Hematopoietic multipotent progenitor cell treated with erythropoietin and hydrocortisone succinate and interleukin-3 and kit ligand, for 6 days (in vitro differentiated cells): ENCODE data around the gene AK9.

Source experiments
- DNase-seq: peaks from one replicate; pipeline ENCODE4 v3.0.0-alpha.2; 2015

The AK9 gene

DNA sequence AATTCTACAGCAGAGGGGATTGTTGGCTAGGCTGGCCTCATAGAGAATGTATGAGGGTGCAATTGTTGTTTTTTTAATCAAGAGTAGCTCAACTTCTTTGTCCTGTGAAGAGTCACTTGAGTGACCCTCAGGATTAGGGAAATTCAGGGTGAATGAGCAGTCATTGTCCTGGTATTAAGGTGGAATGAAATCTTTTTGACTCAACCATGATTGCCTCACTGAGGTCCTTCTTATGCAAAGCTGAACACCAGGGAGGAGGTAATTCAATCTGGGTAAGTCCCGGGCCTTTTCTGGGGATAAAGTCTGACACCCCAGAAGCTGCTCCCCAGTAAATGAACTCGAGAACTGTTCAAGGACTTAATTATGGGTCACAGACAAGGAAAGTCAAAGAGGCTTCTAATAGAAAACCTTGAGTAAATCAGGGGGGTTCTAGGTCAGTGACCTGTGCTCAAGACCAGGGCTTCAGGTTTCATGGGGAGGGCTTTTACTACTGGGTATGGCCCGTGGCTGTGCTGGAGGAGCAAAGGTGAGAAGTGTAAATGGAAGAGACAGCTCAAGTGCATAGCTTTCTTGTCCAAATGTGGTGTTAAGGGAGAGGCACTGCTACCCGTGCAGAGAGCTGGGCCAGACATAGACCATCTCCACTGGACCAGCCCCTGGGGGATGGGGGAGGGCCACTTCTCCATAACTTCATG lies 182.7 kb downstream of the AK9 start:
- no peak for DNase-seq

DNA sequence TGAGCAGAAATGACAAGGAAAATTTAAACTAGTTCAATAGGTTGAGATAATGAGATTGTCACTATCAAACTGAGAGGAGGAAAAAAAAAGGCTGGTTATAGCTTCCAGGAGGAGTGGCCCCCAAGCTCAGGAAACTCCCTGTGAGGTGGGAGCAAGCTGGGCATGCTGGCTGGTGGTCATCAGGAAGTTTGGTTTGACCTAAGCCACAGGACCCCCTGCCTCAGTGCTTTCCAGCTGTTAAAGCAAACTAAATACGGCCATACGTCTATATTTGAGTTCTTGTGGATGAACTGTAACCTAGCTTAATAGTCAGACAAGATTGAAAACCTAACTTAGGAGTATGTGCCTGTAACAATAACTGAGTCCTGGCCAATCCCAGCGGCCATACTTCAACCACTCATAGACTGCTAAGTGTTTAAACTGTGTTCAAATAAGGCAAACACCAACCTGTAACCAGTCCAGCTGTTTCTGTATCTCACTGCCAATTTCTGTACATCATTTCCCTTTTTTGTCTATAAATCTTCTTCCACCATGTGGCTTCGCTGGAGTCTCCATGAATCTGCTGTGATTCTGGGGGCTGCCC lies 183.4 kb downstream of the AK9 start:
- DNase-seq: no peak

DNA sequence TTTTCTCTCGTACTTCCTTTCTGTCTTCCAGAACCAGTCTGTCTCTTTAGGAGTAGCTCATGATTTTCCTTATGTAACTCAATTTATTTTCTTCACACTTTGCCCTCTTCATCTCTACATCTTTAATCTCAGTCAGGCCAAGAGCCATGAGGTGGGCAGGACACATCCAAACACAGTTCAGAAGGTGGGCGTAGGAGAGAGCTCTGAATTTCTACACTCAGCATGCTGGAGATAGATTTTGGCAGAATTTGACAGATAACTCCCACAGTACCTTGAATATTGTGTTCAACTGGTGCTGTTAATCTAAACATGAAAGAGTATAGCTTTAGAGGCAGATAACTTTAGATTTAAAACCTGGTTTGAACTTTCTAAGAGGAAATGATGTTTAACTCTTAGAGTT lies 184.2 kb downstream of the AK9 start:
- DNase-seq: no peak

DNA sequence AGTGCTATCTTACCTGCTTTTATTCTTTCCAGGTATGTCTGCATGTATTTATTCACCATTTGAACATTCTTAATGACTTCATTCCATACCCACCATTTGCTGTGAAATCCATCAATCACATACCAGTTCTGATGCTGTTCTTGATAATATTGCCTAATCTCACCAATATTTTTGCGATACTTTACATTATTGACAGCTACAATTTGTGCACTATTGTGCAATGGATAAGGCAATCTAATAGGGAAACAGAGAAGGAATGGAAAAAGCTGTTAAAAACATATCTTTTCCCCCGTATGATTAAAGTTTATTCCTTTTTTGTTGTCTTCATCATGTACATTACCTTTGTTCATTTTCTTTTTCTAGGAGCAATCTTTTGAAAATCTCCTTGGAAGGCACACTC lies 184.7 kb downstream of the AK9 start:
- no peak for DNase-seq

DNA sequence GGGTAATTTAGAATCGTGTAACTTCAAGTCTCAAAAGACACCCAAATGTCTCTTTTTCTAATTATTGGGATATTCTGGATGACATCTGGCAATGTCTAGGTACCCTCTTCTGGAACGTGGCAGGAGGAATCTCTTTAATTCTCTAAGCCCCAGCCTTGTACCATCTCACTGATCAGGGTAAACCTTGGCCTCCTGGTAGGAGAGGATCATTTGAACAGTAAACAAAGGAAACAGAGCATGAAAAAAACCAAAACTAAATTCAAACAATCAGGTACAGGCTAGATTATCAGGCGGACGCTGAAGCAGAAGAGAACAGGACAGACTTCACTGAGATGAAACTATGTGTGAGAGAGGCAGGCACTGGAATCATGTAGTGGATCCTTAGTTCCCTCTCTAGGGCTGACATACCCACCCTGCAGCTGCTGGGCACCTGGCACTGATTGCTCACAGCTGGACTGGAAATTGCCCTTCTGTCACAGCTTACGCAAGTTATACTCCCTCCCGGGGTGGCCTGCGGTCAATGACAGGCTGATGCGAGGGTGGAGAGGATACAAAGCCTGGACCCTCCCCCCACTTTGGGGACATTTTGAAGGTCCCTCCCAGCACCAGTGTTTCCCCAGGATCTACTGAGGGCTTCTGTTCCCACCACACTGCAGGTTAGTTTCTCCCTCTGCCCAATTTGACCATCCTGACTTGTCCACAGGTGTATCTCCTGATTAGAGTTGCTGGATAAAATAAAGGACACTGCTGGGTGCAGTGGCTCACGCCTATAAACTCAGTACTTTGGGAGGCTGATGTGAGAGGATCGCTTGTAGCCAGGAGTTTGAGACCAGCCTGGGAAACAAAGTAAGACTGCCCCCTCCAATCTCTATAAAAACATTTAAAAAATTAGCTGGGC lies 187.4 kb downstream of the AK9 start:
- DNase-seq: no peak

DNA sequence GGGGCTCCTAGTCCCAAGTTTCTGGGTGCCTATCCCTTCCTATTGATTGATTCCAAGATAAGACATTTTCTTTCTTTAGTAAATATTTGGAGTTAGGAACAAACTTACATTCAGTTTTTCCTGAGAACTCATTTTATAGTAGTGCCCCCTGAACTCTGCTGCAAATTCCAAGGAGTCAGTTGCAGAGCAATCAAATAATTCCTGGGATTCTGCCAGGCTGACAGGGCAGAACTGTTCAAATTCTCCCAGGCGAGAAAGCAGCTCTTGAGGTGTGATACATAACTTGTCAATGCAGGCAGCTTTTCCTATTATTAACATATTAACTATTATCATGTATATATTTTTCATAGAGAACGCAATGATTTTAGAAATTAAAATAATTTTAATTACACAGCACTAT lies 192.1 kb downstream of the AK9 start:
- DNase-seq: no peak

DNA sequence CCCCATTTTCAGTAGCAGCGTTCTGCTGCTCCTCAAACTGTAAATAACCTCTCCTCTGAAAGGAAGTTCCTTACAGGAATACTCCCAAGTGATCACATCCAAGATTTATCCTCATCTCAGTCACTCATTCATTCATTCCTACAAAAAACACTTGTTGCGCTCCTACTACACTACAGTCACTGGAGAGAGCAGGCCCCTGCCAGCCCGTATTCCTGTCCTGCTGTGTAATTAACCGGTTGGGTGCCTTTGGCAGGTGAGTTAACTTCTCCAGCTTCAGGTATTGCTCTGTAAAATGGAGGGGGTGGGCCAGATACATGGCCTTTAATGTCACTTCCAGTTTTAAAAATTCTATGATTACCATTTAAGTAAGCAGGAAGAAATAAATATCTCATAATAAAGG lies 192.9 kb downstream of the AK9 start:
- DNase-seq: no peak

DNA sequence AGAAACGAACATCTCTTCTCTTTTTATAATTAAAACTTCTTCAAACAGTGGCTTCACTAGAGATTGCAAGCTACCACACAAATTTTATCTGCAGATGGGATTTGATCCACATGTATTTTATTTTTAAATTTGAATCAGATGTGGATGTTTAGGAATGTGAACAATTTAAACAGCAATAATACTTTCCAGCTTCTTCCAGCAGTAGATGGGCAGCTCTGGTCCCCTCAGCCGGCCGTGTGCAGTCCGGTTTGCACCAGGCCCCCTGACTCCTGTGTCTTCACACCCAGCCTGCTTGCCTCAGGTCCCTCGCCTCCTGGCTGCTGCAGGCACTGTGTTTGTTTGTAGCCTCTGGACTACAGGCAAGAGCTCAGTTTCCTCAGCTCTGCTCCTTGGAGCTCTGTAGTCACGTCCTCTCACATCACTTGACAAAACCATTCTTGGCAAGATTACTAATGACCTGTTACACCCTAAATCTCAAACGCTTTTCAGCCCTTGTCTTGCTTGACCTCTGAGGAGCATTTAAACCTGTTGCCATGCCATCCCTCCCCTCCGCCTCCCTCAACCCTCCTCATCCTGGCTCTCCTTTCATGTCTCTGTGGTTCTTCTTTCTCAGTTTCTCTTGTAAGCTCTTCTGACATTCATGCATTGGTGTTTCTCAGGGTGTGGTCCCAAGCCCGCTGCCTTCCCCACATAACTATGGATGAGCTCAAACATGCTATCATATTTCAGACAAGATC lies 194.8 kb downstream of the AK9 start:
- DNase-seq: no peak

DNA sequence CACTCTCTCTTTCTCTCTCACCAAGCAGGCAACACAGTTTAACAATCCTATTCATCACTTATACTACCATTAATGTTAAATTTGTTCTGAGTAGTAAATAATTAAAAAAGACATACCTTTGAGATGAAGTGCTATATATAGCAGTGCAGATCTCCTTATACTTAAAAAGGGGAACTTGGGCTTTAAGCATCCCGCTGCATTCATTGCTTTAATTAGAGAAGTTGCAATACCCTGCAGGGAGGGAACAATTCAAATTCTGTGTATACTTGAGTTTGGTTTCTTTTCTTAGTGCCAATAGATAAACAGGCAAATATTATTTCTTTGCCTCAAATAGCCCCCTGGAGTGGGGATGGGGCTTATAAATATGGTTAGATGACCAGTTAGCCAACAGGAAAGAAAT lies 197.1 kb downstream of the AK9 start:
- peak; percentile 56 for DNase-seq

DNA sequence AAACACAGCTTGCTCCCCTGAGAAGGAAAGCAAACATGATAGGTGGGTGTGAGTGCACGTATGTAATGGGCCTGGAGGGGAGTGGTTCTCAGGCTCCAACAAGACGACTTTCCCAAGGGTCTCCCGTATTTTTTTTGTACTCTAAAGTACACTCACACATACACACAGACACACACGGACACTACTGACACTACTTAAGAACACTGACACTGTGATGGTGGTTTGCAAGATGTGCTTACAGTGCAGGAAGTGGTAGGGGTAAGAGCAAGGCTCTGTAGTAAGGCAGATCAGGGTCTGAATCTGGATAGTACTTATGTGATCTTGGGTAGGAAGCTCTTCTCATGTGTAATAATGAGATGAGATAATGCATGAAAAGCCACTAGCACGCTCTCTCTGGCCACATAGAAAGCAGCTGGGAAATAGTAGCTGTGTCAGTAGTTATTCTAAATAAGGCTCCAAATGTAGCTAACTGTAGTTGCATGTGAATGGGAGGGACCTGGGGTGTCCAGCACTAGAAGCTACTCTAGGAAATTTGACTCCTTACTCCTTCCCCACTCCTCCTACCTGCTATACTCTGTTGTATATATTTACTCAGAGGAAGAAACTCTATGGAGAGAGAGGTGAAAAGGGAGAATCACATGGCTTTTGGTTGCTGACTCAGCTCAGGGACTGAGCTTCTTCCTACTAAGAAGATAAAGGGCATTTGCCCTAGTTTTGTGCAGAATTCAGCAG lies 199.6 kb downstream of the AK9 start:
- DNase-seq: peak; percentile 65

DNA sequence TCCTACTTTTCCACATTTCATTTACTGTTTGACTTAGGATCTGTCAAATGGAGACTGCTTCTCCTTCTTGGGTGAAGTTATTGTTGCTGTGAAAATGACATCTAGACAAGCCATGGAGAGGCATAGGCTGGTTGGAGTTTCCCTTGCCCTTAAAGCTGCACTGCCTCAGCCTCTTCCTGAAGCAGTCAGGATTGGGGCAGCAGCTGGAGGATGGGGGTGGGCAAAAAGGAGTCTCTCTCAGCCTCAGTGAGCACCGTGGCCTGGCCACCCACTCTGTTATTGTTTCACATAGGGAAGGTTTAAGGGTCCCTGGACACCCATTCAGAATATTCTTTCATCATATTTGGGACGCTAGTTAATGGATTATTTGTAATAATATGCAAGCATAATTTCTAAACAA lies 200.3 kb downstream of the AK9 start:
- no peak for DNase-seq

DNA sequence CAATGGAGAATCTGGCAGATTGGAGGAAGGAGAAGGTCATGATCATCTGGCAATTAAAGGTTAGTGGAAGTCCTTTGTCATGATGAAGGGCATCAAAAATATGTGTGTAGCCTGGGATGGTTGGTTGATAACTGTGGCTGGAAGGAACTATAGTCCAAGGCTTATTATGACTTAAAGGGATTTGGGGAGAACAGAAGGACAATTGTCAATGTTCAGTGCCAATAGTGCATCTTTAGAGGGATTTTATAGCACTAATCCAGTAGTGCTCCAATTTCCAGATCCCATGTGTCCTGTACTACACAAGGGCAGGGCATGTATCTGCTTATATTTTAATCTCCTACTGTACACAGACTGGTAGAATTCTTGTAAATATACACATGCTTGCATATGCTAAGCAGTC lies 203.0 kb downstream of the AK9 start:
- DNase-seq: no peak

DNA sequence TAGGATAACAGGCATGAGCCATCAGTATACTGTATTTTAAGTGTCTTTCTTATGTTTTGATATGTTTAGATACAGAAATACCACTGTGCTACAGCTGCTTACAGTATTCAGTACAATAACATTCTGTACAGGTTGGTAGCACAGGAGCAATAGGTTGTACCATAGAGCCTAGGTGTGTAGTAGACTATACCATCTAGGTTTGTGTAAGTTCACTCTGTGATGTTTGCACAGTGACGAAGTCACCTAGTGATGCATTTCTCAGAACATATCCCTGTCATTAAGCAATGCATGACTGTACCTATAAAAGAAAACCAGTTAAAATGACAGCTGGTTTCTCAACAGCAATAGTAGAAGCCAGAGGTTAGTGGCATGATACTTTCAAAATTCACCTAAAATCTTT lies 204.9 kb downstream of the AK9 start:
- no peak for DNase-seq

DNA sequence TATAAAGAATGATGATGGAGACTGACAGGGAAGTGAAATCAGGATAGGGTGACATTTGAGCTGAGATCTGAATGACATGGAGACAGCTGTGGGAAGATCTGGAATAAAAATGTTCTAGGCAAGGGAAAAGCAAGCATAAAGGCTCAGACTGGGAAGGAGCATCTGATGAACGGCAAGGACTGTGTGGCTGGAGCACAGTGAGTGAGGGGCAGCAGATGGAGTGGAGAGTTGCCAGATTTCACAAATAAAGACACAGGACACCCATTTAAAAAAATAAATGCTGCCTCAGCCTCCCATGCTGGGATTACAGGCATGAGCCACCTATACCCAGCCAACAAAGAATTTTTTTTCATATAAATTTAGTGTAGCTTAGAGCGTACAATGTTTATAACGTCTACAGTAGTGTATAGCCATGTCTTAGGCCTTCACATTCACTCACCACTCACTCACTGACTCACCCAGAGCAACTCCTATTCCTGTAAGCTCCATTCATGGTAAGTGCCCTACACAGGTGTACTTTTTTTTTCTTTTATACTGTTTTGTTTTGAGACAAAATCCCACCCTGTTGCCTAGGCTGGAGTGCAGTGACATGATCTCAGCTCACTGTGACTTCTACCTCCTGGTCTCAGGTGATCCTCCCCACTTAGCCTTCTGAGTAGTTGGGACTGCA lies 205.6 kb downstream of the AK9 start:
- DNase-seq: no peak

DNA sequence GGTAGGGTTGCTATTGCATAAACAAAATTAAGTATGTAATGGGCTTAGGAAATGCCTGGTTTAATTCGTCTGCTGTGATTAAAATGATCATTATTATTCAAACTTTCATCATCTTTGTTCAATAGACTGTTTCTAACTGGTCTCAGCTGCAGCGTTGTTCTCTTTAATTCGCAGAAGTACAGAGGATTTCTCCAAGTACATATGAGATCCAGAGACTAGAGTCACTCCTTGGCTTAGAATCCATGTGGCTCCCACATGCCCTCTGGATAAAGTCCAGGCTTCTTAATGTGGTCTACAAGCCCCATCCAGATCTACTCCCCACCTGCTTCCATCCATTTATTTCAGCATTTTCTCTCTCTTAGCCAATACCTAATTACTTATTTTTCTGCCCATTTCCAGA lies 206.9 kb downstream of the AK9 start:
- no peak for DNase-seq

DNA sequence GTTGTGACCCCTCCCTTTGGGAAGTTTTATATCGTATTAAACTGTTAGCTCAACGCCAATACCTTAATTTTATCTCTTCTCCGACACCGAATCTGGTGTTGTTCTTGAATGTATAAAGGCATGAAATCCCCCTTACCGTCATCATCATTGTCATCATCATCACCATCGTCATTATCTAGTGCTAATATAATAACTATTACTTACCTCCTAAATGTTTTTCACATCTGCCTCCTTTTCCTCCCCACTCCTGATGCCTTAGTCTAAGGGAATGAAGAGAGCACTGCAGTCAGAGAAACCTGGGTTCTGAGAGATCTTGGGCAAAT lies 207.3 kb downstream of the AK9 start:
- DNase-seq: no peak

DNA sequence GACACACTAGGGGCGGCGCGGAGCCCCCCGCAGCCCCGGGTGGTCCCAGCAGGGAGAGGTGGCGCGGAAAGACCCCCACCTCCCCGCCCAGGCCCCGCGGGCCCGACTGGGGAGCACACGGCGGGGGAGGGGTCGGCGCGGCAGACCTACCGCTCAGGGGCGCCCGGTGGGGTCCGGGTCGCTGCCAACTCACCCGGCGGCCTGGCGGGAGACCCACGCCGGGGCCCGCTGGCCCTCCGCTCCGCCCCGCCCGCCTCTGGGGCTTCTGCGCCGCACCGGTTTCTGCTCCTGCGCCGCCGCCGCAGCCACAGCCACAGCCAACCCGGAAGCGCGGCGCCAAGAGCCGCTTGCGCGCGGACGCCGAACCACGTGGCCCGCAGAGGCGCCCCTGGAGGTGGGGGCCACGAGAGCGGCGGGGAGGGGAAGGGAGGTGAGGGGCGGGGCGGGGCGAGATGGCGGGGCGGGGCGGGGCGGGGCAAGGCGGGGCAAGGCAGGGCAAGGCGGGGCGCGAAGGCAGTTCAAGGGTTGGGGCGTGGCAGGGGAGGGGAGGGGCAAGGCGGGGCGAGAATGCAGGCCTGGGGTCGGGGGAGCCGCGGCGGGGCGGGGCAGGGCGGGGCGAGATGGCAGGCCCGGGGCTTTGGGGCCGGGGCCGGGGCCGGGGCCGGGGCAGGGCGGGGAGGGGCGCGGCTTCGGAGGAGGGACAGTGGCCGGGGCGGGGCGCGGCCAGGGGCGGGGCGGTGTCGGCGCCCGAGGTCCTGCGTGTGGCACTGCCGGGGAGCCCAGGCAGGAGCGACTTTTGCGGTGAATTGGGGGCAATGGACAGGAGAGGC lies 207.9 kb downstream of the AK9 start, which contains the start of gene ZBTB24:
ZBTB24 (minus strand) TSS at position 315 of the 830 bp plus-strand sequence. CDS start 1,193 bp downstream, outside the sequence.
- peak; percentile 95 for DNase-seq

DNA sequence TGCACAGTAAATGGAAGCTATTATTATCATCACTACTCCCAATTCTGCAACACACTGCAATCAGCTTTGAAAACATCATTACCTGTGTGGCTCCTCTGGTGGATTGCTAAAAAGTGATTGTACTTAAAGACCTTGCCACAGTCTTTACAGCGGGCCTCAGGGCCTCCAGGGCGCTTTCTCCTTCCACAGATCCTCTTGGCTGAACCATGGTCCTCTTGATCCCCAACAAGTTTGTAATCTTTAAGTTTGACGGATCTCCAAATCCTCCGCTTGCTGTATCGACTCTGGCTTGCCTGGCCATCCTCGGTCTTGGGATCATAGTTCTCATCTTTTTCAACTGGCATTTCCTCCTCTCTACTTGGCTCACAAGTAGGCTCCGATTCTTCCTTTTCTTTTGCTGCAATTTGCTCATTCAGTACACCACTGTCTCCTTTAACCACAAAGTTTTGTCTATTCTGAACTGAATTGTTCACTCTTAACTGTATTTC lies 210.0 kb downstream of the AK9 start:
- no peak for DNase-seq

DNA sequence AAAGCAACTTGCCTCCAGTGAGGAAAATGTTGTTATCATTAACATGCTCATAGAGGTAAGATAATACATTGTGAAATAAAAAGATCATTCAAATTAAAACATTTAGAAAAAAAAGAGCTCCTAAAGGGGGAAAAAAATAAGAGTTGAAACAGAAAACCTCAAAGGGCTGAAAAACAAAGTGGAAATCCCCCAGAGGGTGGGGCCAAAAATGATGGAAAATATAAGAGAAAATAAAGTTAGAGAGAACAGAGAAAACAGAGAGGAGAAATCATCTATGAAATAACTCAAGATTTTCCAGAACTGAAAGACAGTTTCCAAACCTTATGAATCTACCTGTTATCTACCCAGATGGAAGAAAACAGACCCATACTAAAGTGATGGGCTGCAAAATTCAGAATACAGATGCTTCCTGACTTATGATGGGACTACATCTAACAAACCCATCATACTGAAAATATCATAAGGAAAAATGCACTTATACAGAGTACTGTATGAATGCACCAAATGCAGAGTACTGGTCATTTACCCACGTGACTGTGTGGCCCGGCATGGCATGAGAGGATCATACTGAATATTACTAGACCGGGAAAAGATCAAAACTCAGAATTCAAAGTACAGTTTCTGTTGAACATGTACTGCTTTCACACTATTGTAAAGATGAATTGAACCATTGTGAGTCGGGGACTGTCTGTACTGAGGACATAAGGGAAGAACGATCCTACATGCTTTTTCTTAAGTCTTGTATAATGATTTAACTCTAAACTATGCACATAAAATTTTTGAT lies 212.0 kb downstream of the AK9 start:
- no peak for DNase-seq

DNA sequence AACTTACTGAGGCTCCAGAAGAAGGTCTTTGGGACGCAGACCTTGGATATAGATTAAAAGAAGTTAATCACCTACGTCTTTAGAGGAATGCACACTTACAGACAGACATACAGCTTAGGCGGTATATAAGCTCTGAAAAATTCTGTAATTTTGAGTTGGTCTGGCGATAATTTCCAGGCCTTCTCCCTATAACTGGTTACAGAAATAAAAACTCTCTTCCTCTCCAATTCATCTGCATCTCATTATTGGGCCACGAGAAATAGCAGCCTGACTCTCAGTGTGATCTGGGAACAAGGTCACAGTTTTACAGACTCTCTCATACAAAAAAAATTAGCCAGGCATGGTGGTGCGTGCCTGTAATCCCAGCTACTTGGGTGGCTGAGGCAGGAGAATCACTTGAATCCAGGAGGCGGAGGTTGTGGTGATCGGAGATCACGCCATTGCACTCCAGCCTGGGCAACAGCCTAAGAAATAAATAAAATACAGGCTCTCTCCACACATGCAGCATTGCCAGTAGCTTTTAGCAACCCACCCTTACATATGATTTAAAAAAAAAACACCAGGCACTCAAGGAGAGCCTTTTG lies 212.7 kb downstream of the AK9 start:
- DNase-seq: no peak
